GM12878 (cell line): ENCODE measurements around the gene METTL8. TPM values are rescaled to one million over a fixed set of nuclear protein-coding genes. Genes with fewer than 3 reads are reported as not detected.

Source experiments
- CBFB ChIP-seq: IDR thresholded peaks from 2 replicates; pipeline ENCODE4 v1.6.1; 2016; ENCODE audit warnings: antibody characterized with exemption, low read depth
- CBX3 ChIP-seq: fragments of 200-600 bp; sonication (generic); IDR thresholded peaks from 2 replicates; pipeline ENCODE4 v1.6.1; 2016; ENCODE audit warnings: low read depth, borderline replicate concordance
- CHD2 ChIP-seq: IDR thresholded peaks from 2 replicates; pipeline ENCODE4 v1.6.1; 2011; ENCODE audit warnings: low read depth, low read length, improper control_type of control experiment, borderline replicate concordance
- CREM ChIP-seq: IDR thresholded peaks from 2 replicates; pipeline ENCODE4 v1.6.1; 2014; ENCODE audit warnings: antibody characterized with exemption, low read depth
- DPF2 ChIP-seq: fragments of 450-650 bp; IDR thresholded peaks from 2 replicates; pipeline ENCODE4 v1.6.1; 2017; ENCODE audit warnings: mild to moderate bottlenecking
- FOXM1 ChIP-seq: IDR thresholded peaks from 2 replicates; pipeline ENCODE4 v1.6.1; 2012; ENCODE audit warnings: low read depth, mild to moderate bottlenecking, inconsistent platforms, low read length, moderate library complexity
- KAT2A ChIP-seq: conservative IDR thresholded peaks from 2 replicates; pipeline ENCODE4 v1.6.1; 2011; ENCODE audit warnings: low read depth, low read length; ENCODE audit not compliant: control insufficient read depth
- KLF5 ChIP-seq: fragments of 450-650 bp; IDR thresholded peaks from 2 replicates; pipeline ENCODE4 v1.6.1; 2014; ENCODE audit warnings: mild to moderate bottlenecking; ENCODE audit not compliant: partially characterized antibody
- MYB ChIP-seq: fragments of 150-350 bp; IDR thresholded peaks from 2 replicates; pipeline ENCODE4 v1.6.1; 2014; ENCODE audit warnings: mild to moderate bottlenecking, low read depth, low read length, borderline replicate concordance
- NFXL1 ChIP-seq: fragments of 450-650 bp; IDR thresholded peaks from 2 replicates; pipeline ENCODE4 v1.6.1; 2017; ENCODE audit warnings: antibody characterized with exemption, mild to moderate bottlenecking, borderline replicate concordance
- NFYB ChIP-seq: IDR thresholded peaks from 2 replicates; pipeline ENCODE4 v1.6.1; 2011; ENCODE audit warnings: low read depth, mild to moderate bottlenecking, low read length, improper control_type of control experiment, moderate library complexity; ENCODE audit not compliant: insufficient read depth
- PAX5 ChIP-seq: IDR thresholded peaks from 2 replicates; pipeline ENCODE4 v1.6.1; 2011; ENCODE audit warnings: low read depth, low read length, borderline replicate concordance
- RFX5 ChIP-seq: IDR thresholded peaks from 2 replicates; pipeline ENCODE4 v1.6.1; 2011; ENCODE audit warnings: low read depth, low read length, improper control_type of control experiment
- SIX5 ChIP-seq: IDR thresholded peaks from 2 replicates; pipeline ENCODE4 v1.6.1; 2011; ENCODE audit warnings: mild to moderate bottlenecking, low read depth, low read length, moderate library complexity; ENCODE audit not compliant: severe bottlenecking
- SMAD1 ChIP-seq: fragments of 450-650 bp; IDR thresholded peaks from 2 replicates; pipeline ENCODE4 v1.6.1; 2018; ENCODE audit warnings: mild to moderate bottlenecking, low read depth; ENCODE audit not compliant: partially characterized antibody
- SMAD5 ChIP-seq: IDR thresholded peaks from 2 replicates; pipeline ENCODE4 v1.6.1; 2016; ENCODE audit warnings: antibody characterized with exemption, low read depth
- SMARCA5 ChIP-seq: fragments of 450-650 bp; IDR thresholded peaks from 2 replicates; pipeline ENCODE4 v1.6.1; 2017; ENCODE audit warnings: mild to moderate bottlenecking
- SMC3 ChIP-seq: IDR thresholded peaks from 2 replicates; pipeline ENCODE4 v1.6.1; 2011; ENCODE audit warnings: low read length, improper control_type of control experiment, borderline replicate concordance
- SPI1 ChIP-seq: IDR thresholded peaks from 2 replicates; pipeline ENCODE4 v1.6.1; 2011; ENCODE audit warnings: low read depth, mild to moderate bottlenecking, low read length, moderate library complexity, borderline replicate concordance; ENCODE audit not compliant: insufficient read depth
- STAT3 ChIP-seq: IDR thresholded peaks from 2 replicates; pipeline ENCODE4 v1.6.1; 2011; ENCODE audit warnings: low read depth, low read length, improper control_type of control experiment
- TAF1 ChIP-seq: IDR thresholded peaks from 2 replicates; pipeline ENCODE4 v1.6.1; 2011; ENCODE audit warnings: mild to moderate bottlenecking, low read depth, low read length, borderline replicate concordance
- ZBED1 ChIP-seq: IDR thresholded peaks from 2 replicates; pipeline ENCODE4 v1.6.1; 2016; ENCODE audit warnings: borderline replicate concordance
- ZNF24 ChIP-seq: fragments of 450-650 bp; IDR thresholded peaks from 2 replicates; pipeline ENCODE4 v1.6.1; 2017; ENCODE audit warnings: antibody characterized with exemption, mild to moderate bottlenecking
- polyA plus RNA-seq, 11 experiments: library from polyadenylated mRNA; depleted of rRNA in 4 of 11; unstranded in 6 of 11; stranded (reverse) in 5 of 11; fragments of >200 nt; fragmentation: Nextera tagmentation in 4 of 11; fragmentation: Illumina TruSeq in 1 of 11; extraction: Ambion mirVana in 4 of 11; extraction: Trizol in 1 of 11; gene quantifications; 1 replicate in 1 of 11; 2 replicates in 10 of 11; pipeline versions ENCODE4 v1.2.1 to v1.2.3, GENCODE V29; 2011 to 2016; ENCODE audit warnings: inconsistent platforms in 2 of 11, missing spikeins in 2 of 11, low read depth in 1 of 11
- total RNA-seq, 4 experiments: library from RNA; depleted of rRNA in 3 of 4; stranded (reverse); fragments of >200 nt in 3 of 4; fragmentation: Illumina TruSeq in 1 of 4; extraction: Trizol in 1 of 4; gene quantifications; 2 replicates each; pipeline versions ENCODE4 v1.2.1 to v1.2.3, GENCODE V29; 2013 to 2021
- TF ChIP-seq, protein P1 (sequence below): fragments of 450-650 bp; IDR thresholded peaks from 2 replicates; pipeline ENCODE4 v1.6.1; 2014; ENCODE audit warnings: mild to moderate bottlenecking
- TF ChIP-seq, protein P2 (sequence below): IDR thresholded peaks from 2 replicates; pipeline ENCODE4 v1.6.1; 2012; ENCODE audit warnings: low read depth, low read length, improper control_type of control experiment
- TF ChIP-seq, protein P3 (sequence below): fragments of 450-650 bp; IDR thresholded peaks from 2 replicates; pipeline ENCODE4 v1.6.1; 2016; ENCODE audit warnings: mild to moderate bottlenecking

METTL8 gene
- total and polyA plus RNA-seq, 10 of the 15 experiments (the other 5 are each of a cell fraction or from before 2014, with no cell fraction given), result 30.8 to 96.3 (median 51.5) TPM

DNA sequence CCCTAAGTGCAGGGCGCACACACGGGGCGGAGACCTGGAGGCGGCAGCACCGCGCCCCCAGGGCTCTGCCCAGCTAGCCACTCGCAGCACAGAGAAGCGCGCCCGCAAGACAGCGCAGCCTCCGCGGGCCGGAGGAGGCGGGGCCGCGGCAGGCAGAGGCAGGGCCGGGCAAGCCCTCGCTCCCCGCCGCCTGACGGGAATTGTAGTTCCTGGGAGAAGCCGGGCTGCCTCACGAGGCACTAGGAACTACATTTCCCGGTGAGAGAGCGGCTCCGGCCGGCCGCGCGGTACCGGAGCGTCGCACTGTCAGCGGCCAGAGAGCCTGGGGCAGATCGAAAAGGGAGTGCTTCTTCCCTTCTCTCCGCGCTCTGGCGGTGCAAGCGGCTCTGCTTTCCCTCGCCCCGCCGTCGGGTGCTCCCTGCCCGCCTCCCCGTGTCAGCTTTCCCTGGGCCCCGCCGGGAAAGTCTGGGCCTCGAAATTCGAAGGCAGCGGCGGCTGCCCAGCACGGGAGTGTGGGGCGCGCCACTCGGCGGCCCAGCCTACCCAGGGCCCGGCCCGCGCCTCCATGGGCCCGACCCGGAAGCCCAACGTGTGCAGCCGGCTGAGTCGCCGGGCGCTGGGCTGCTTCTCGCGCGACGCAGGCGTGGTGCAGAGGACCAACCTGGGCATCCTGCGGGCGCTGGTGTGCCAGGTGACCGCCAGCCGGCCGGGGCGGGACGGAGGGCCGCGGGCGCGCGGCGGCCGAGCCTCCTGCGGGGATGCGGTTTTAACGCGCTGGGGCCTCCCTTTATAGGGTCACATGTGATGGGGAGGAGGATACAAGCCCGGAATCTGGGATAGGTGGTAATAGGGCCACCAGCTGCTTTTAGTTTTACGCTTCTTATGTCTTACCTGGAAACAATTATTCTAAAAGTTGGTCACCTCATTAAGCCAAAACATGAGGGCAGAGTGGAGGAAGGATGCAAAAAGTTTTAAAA, 511 bp upstream of the METTL8 start, which contains the start of gene DCAF17 (continued):
- peak; percentile 91 for TF ChIP-seq CHD2
- TF ChIP-seq TAF1, result peak; percentile 70
- TF ChIP-seq, protein P1, sequence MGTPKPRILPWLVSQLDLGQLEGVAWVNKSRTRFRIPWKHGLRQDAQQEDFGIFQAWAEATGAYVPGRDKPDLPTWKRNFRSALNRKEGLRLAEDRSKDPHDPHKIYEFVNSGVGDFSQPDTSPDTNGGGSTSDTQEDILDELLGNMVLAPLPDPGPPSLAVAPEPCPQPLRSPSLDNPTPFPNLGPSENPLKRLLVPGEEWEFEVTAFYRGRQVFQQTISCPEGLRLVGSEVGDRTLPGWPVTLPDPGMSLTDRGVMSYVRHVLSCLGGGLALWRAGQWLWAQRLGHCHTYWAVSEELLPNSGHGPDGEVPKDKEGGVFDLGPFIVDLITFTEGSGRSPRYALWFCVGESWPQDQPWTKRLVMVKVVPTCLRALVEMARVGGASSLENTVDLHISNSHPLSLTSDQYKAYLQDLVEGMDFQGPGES, result no peak
- peak; percentile 49; the same call in 1 of the 2 replicates for TF ChIP-seq CREM
- TF ChIP-seq SPI1, result no peak
- TF ChIP-seq SMAD1, result no peak
- TF ChIP-seq SMARCA5, result 0 out of 2 replicates have a peak, but pooled peaks have one; percentile 69
- no peak; the same call in 1 of the 2 replicates for TF ChIP-seq FOXM1
- TF ChIP-seq, protein P2, sequence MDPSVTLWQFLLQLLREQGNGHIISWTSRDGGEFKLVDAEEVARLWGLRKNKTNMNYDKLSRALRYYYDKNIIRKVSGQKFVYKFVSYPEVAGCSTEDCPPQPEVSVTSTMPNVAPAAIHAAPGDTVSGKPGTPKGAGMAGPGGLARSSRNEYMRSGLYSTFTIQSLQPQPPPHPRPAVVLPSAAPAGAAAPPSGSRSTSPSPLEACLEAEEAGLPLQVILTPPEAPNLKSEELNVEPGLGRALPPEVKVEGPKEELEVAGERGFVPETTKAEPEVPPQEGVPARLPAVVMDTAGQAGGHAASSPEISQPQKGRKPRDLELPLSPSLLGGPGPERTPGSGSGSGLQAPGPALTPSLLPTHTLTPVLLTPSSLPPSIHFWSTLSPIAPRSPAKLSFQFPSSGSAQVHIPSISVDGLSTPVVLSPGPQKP, result no peak
- TF ChIP-seq DPF2, result peak; percentile 77; the same call in 1 of the 2 replicates
- peak; percentile 89 for TF ChIP-seq SIX5
- TF ChIP-seq KLF5, result peak; percentile 22
- peak; percentile 22; the same call in 1 of the 2 replicates for TF ChIP-seq SMAD5
- no peak for TF ChIP-seq ZBED1
- peak; percentile 56; the same call in 1 of the 2 replicates for TF ChIP-seq ZNF24
- TF ChIP-seq NFYB, result peak; percentile 58; the same call in 1 of the 2 replicates
- TF ChIP-seq SMC3, result peak; percentile 13; the same call in 1 of the 2 replicates
- TF ChIP-seq, protein P3, sequence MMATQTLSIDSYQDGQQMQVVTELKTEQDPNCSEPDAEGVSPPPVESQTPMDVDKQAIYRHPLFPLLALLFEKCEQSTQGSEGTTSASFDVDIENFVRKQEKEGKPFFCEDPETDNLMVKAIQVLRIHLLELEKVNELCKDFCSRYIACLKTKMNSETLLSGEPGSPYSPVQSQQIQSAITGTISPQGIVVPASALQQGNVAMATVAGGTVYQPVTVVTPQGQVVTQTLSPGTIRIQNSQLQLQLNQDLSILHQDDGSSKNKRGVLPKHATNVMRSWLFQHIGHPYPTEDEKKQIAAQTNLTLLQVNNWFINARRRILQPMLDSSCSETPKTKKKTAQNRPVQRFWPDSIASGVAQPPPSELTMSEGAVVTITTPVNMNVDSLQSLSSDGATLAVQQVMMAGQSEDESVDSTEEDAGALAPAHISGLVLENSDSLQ, result 0 out of 2 replicates have a peak, but pooled peaks have one; percentile 28
- no peak for TF ChIP-seq KAT2A
- 0 out of 2 replicates have a peak, but pooled peaks have one; percentile 54 for TF ChIP-seq NFXL1
- TF ChIP-seq MYB, result no peak
- TF ChIP-seq CBFB, result no peak
- TF ChIP-seq RFX5, result no peak
- TF ChIP-seq STAT3, result no peak
- no peak for TF ChIP-seq CBX3
- peak; percentile 65; the same call in 1 of the 2 replicates for TF ChIP-seq PAX5
